Measurements from ENCODE around the gene IER5.
A peak's percentile ranks its signal among the peaks of the same experiment; 100 is the strongest.

The IER5 gene

GRCh38 chr1:181099152-181100014 is 10.9 kb downstream of the IER5 start:
- DNase-seq, result no peak

- DNase-seq, result no peak
Measured at GRCh38 chr1:181100015-181100905, 11.8 kb downstream of the IER5 start.

GRCh38 chr1:181100934-181101333 is 12.4 kb downstream of the IER5 start:
- DNase-seq, result no peak

GRCh38 chr1:181101581-181102226 is 13.2 kb downstream of the IER5 start:
- peak; percentile 26 to 54 for DNase-seq

GRCh38 chr1:181102841-181103240 is 14.3 kb downstream of the IER5 start:
- DNase-seq, result no peak

GRCh38 chr1:181103399-181103798 is 14.9 kb downstream of the IER5 start:
- DNase-seq, result no peak

GRCh38 chr1:181104042-181104789 is 15.7 kb downstream of the IER5 start:
- DNase-seq, result no peak

- peak in 1 of 2 experiments; percentile 29 for DNase-seq
Measured at GRCh38 chr1:181104790-181105133, 16.3 kb downstream of the IER5 start.

- peak; percentile 76 to 94 for DNase-seq
Measured at GRCh38 chr1:181105134-181106021, 16.9 kb downstream of the IER5 start.

- no peak for DNase-seq
Measured at GRCh38 chr1:181106022-181106312, 17.5 kb downstream of the IER5 start.

- no peak for DNase-seq
Measured at GRCh38 chr1:181106479-181106878, 18.0 kb downstream of the IER5 start.

- DNase-seq, result no peak
Measured at GRCh38 chr1:181107711-181108110, 19.2 kb downstream of the IER5 start.

- DNase-seq, result no peak
Measured at GRCh38 chr1:181108304-181108867, 19.9 kb downstream of the IER5 start.

- DNase-seq, result no peak
Measured at GRCh38 chr1:181110013-181110412, 21.5 kb downstream of the IER5 start.

GRCh38 chr1:181111559-181111958 is 23.1 kb downstream of the IER5 start:
- no peak for DNase-seq

- DNase-seq, result no peak
Measured at GRCh38 chr1:181112071-181112929, 23.8 kb downstream of the IER5 start.

- DNase-seq, result no peak
Measured at GRCh38 chr1:181113059-181113641, 24.6 kb downstream of the IER5 start.

GRCh38 chr1:181114574-181115367 is 26.3 kb downstream of the IER5 start:
- DNase-seq, result no peak

GRCh38 chr1:181115368-181115684 is 26.8 kb downstream of the IER5 start:
- DNase-seq, result no peak

Data from NCI-H1930 (cell line).